RWPE2 (cell line): ENCODE data around the gene OR6B2.

Source experiments
- ATAC-seq: fragments of 200-7000 bp; cut with Tn5 transposase; 3 replicates; pipeline ENCODE4 v1.9.1; 2021; ENCODE audit warnings: low read depth
- DNase-seq: peaks from one replicate; pipeline ENCODE4 v3.0.0-alpha.2; 2020; ENCODE audit warnings: low spot score
- H3K27ac ChIP-seq: fragments of 450-650 bp; 2 replicates; pipeline ENCODE4 v1.5.1; 2017; ENCODE audit warnings: mild to moderate bottlenecking; ENCODE audit not compliant: poor library complexity, severe bottlenecking
- H3K27me3 ChIP-seq: fragments of 250-450 bp; sonication (Bioruptor Pico); 2 replicates; pipeline ENCODE4 v1.5.1; 2021; ENCODE audit warnings: mild to moderate bottlenecking, moderate library complexity; ENCODE audit not compliant: insufficient read depth, poor library complexity, severe bottlenecking
- H3K36me3 ChIP-seq: fragments of 250-450 bp; sonication (Bioruptor Pico); 2 replicates; pipeline ENCODE4 v1.5.1; 2020; ENCODE audit warnings: low read depth, mild to moderate bottlenecking, moderate library complexity
- H3K4me1 ChIP-seq: fragments of 250-450 bp; sonication (Bioruptor Pico); 2 replicates; pipeline ENCODE4 v1.5.1; 2021; ENCODE audit warnings: mild to moderate bottlenecking, moderate library complexity; ENCODE audit not compliant: insufficient read depth, poor library complexity, severe bottlenecking
- H3K4me3 ChIP-seq: fragments of 250-450 bp; sonication (Bioruptor Pico); 2 replicates; pipeline ENCODE4 v1.5.1; 2021; ENCODE audit warnings: mild to moderate bottlenecking, moderate library complexity; ENCODE audit not compliant: severe bottlenecking
- H3K9me3 ChIP-seq: fragments of 250-450 bp; sonication (Bioruptor Pico); 2 replicates; pipeline ENCODE4 v1.5.1; 2021; ENCODE audit warnings: mild to moderate bottlenecking, moderate library complexity; ENCODE audit not compliant: severe bottlenecking
- TF ChIP-seq, protein P1 (sequence below): fragments of 450-650 bp; IDR thresholded peaks from one replicate; pipeline ENCODE4 v1.5.1; 2017; ENCODE audit warnings: mild to moderate bottlenecking, moderate library complexity; ENCODE audit not compliant: poor library complexity, severe bottlenecking

Gene OR6B2

DNA sequence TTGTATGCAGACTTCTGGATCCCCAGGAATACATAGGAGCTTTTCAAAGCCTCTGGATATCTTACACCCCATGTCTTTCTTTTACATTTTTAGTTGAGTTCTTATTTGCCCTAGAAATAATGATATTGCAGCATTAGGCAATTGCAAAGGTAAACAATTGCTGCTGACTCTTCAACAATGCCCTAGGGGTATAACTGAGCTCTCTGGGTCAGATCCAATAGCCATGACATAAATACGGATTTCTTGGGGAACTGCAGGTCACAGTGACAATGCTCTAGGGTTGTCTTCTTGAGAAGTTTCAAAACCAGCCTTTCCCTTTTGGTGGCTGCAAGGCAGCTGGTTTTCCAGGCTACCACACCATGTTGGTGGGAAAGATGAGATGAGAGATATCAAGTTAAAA, 39.6 kb upstream of the OR6B2 start:
- no peak overlapping the region for H3K4me3 ChIP-seq
- TF ChIP-seq, protein P1, sequence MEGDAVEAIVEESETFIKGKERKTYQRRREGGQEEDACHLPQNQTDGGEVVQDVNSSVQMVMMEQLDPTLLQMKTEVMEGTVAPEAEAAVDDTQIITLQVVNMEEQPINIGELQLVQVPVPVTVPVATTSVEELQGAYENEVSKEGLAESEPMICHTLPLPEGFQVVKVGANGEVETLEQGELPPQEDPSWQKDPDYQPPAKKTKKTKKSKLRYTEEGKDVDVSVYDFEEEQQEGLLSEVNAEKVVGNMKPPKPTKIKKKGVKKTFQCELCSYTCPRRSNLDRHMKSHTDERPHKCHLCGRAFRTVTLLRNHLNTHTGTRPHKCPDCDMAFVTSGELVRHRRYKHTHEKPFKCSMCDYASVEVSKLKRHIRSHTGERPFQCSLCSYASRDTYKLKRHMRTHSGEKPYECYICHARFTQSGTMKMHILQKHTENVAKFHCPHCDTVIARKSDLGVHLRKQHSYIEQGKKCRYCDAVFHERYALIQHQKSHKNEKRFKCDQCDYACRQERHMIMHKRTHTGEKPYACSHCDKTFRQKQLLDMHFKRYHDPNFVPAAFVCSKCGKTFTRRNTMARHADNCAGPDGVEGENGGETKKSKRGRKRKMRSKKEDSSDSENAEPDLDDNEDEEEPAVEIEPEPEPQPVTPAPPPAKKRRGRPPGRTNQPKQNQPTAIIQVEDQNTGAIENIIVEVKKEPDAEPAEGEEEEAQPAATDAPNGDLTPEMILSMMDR = no peak
- H3K36me3 ChIP-seq = no peaks in the 10 kb centered on the region
- H3K9me3 ChIP-seq = no peaks in the 10 kb centered on the region
- DNase-seq (no peak), ATAC-seq (no peak)
- H3K27me3 ChIP-seq = peaks cover 18% of the 10 kb centered on the region
- no peak overlapping the region for H3K27ac ChIP-seq
- no peaks in the 10 kb centered on the region for H3K4me1 ChIP-seq

DNA sequence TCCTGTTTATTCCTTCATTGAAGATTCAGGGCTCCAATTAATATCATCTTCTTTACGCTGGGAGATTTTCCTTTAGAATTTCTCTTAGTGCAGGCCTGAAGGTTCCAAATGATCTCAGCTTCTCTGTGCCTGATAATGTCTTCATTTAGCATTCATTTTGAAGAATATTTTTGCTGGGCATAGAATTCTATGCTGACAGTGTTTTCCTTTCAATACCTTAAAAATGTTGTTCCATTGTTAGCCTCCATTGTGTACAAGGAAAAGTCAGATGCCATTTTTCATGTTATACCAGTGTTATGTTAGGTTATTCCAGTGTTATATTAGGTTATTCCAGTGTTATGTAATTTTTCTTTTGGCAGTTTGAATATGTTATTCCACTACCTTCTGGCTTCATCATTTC, 38.0 kb upstream of the OR6B2 start:
- no peaks in the 10 kb centered on the region for H3K36me3 ChIP-seq
- ATAC-seq (no peak), DNase-seq (no peak)
- H3K4me1 ChIP-seq = no peaks in the 10 kb centered on the region
- no peak overlapping the region for H3K27ac ChIP-seq
- H3K4me3 ChIP-seq = no peak overlapping the region
- no peaks in the 10 kb centered on the region for H3K9me3 ChIP-seq
- TF ChIP-seq, protein P1 = no peak
- peaks cover 33% of the 10 kb centered on the region for H3K27me3 ChIP-seq

DNA sequence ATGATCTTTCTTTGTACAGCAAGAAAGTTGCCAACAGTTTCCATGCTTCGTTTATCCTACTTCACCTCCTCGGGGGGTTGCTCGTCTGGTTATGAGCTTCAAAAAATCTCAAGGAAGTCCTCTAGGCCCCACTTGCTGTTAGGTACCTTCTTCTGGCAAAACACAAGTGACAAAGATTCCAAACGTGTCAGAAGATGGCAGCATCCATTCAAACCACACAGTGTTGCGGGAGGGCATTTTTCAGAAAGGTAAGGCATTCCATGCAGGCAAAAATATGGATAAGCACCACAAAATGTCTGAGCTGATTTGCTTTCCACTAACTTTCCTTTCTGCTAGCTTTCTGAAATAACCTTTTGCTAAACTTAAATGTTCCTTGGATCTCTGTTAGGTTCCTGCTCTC, 36.3 kb upstream of the OR6B2 start:
- DNase-seq = no peak
- no peak for ATAC-seq
- Histone ChIP-seq H3K4me1 (no peaks in the 10 kb centered on the region), H3K4me3 (no peak overlapping the region), H3K27me3 (peaks cover 35% of the 10 kb centered on the region), H3K27ac (no peak overlapping the region), H3K9me3 (no peaks in the 10 kb centered on the region), H3K36me3 (no peaks in the 10 kb centered on the region)
- TF ChIP-seq, protein P1 = no peak

DNA sequence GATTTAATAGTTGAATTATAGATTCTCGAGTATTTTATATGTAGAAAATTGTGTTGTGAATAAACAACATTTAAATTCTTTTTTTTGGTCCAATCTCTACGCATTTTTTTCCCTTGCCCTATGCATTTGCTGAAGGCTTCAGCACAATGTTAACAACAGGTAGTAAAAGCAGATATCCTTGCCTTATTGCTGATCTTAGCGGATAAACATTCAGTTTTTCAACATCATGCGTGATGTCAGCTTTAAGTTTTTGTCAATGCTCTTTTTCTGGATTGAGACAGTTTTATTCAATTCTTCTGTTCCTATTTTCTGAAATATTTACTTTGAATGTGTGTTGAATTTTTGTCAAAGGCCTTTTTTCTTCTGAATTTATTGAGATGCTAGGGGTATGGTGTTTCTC, 34.7 kb upstream of the OR6B2 start:
- TF ChIP-seq, protein P1 = no peak
- no peak for ATAC-seq
- Histone ChIP-seq H3K4me3 (no peak overlapping the region), H3K27me3 (peaks cover 35% of the 10 kb centered on the region), H3K9me3 (no peaks in the 10 kb centered on the region), H3K27ac (no peak overlapping the region), H3K4me1 (no peaks in the 10 kb centered on the region), H3K36me3 (no peaks in the 10 kb centered on the region)
- DNase-seq = no peak

DNA sequence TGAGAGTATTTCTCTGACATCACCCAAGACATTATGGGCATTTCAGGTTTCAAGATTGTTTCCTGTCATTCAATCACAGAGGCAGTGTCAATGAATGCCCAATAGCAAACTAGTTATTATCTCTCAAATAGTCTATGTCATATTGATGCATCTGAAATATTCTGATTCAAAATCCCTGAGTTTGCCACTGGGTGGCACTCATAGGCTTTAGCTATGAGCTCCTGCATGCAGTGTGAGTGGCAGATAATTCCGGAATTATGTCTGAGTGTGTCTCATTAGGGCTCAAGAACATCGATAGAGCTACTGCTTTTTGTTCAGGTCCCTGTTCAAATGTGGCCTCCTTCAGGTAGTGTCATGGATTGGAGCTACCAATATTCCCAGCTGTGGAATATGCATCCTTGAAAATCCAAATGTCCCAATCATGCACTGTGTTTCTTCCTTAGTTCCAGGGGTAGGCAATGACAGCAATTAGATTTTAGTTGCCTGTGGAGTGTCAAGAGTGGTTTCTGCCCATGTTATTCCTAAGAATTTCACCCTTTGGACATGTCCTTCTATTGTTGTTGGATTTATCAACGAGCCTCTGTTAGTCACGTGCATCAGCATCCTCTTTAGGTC, 30.9 kb upstream of the OR6B2 start:
- H3K4me1 ChIP-seq = no peaks in the 10 kb centered on the region
- no peak overlapping the region for H3K27ac ChIP-seq
- DNase-seq (no peak), ATAC-seq (peak; percentile 84)
- no peaks in the 10 kb centered on the region for H3K9me3 ChIP-seq
- H3K27me3 ChIP-seq = peaks cover 51% of the 10 kb centered on the region
- H3K4me3 ChIP-seq = no peak overlapping the region
- TF ChIP-seq, protein P1 = peak; percentile 81
- no peaks in the 10 kb centered on the region for H3K36me3 ChIP-seq
